Mesothelial cell of epicardium (in vitro differentiated cells): ENCODE measurements around the gene MRNIP. TPM values are rescaled to one million over a fixed set of nuclear protein-coding genes. Genes with fewer than 3 reads are reported as not detected.

Source experiments
- DNase-seq, 2 experiments: peaks; one replicate each; pipeline ENCODE4 v3.0.0; 2021; ENCODE audit warnings: low spot score in 2 of 2; ENCODE audit not compliant: unreplicated experiment in 2 of 2
- H3K27ac Mint-ChIP-seq: 2 replicates; pipeline ENCODE4 v1.8.0; 2021; ENCODE audit warnings: mixed read lengths
- H3K27me3 Mint-ChIP-seq: 2 replicates; pipeline ENCODE4 v1.8.0; 2021; ENCODE audit warnings: low read depth, mixed read lengths
- H3K36me3 Mint-ChIP-seq: 2 replicates; pipeline ENCODE4 v1.8.0; 2021; ENCODE audit warnings: mixed read lengths
- H3K4me1 Mint-ChIP-seq: 2 replicates; pipeline ENCODE4 v1.8.0; 2021; ENCODE audit warnings: mixed read lengths
- H3K4me3 Mint-ChIP-seq: 2 replicates; pipeline ENCODE4 v1.8.0; 2021; ENCODE audit warnings: mild to moderate bottlenecking, moderate library complexity, mixed read lengths
- H3K9me3 Mint-ChIP-seq: 2 replicates; pipeline ENCODE4 v1.8.0; 2021; ENCODE audit warnings: mixed read lengths
- CTCF ChIP-seq: fragments of 200-600 bp; sonication (generic); IDR thresholded peaks from one replicate; pipeline ENCODE4 v1.5.0; 2021; ENCODE audit warnings: antibody characterized with exemption; ENCODE audit not compliant: unreplicated experiment
- total RNA-seq: library from RNA; stranded (reverse); gene quantifications from 3 replicates; pipeline ENCODE4 v1.2.1, GENCODE V29; 2021

MRNIP gene
- total RNA-seq, 1 donor from 2014 or later: 47.0 TPM

DNA sequence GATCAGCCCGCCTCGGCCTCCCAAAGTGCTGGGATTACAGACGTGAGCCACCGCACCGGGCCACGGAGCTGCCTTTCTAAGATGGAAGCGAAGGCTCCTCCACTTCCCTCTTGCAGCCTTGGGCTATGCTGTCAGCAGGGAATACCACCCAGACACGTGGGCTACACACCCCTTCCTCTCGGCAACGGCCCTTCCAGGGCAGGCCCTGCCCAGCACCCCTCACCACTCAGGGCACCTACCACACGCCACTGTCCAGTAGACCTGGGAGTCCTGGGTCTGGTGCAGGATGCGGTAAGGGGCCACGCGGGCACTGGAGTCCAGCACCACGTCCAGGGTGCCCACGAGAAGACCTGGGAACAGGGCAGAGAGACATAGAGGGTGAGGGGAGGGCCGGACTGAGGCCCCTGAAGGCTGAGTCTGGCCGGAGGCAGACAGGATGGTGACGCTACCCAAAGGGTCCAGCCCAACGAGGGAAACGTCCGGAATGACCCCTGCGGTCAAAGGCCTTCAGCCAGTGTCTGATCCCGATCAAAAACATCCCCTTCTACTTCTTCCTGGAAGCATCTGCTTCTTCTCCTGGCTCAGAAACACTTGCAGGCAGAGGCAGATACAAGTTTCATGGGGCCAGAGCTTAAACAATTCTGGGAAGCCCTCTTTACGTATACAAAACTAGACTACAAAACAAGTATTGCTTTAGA lies 46.0 kb upstream of the MRNIP start:
- Mint-ChIP-seq H3K27me3 (no peaks in the 10 kb centered on the region), H3K36me3 (peaks cover 13% of the 10 kb centered on the region), H3K9me3 (no peaks in the 10 kb centered on the region), H3K27ac (no peak overlapping the region), H3K4me3 (no peak overlapping the region), H3K4me1 (peaks cover 7% of the 10 kb centered on the region)
- DNase-seq: no peak
- TF ChIP-seq CTCF: no peak

- H3K27ac Mint-ChIP-seq: no peak overlapping the region
- DNase-seq: no peak
- H3K9me3 Mint-ChIP-seq: no peaks in the 10 kb centered on the region
- H3K27me3 Mint-ChIP-seq: no peaks in the 10 kb centered on the region
- H3K4me3 Mint-ChIP-seq: no peak overlapping the region
- no peak for TF ChIP-seq CTCF
- peaks cover 7% of the 10 kb centered on the region for H3K4me1 Mint-ChIP-seq
- peaks cover 21% of the 10 kb centered on the region for H3K36me3 Mint-ChIP-seq
These were observed 44.1 kb upstream of the MRNIP start for GRCh38 chr5:179902763-179903158.

GRCh38 chr5:179901915-179902762 lies 43.5 kb upstream of the MRNIP start:
- peaks cover 25% of the 10 kb centered on the region for H3K36me3 Mint-ChIP-seq
- H3K27me3 Mint-ChIP-seq: no peaks in the 10 kb centered on the region
- no peak for TF ChIP-seq CTCF
- peaks cover 7% of the 10 kb centered on the region for H3K4me1 Mint-ChIP-seq
- H3K4me3 Mint-ChIP-seq: no peak overlapping the region
- no peak for DNase-seq
- no peaks in the 10 kb centered on the region for H3K9me3 Mint-ChIP-seq
- no peak overlapping the region for H3K27ac Mint-ChIP-seq

GRCh38 chr5:179901462-179901861 lies 42.8 kb upstream of the MRNIP start:
- Mint-ChIP-seq H3K9me3 (no peaks in the 10 kb centered on the region), H3K4me1 (peaks cover 4% of the 10 kb centered on the region), H3K36me3 (peaks cover 25% of the 10 kb centered on the region), H3K27ac (no peak overlapping the region), H3K4me3 (no peak overlapping the region), H3K27me3 (no peaks in the 10 kb centered on the region)
- no peak for TF ChIP-seq CTCF
- no peak for DNase-seq

DNA sequence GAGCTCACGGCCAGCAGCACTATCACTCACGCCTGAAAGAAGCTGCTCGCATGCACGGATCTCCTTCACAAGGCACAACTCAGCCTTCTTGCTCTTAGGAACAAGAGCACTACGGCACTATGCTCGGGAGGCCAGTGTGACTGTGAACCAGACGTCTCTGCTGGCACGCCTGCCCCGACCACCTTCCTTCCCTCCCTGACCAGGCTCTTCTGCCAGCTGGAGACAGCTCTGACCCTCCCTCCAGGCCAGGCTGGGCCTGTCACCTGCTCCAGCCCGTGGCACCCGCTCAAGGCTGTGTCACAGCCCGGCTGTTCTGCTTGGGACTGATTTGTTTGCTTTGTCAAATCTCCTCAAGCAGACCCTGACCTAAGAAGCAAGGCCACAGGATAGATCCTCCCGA lies 42.1 kb upstream of the MRNIP start:
- no peaks in the 10 kb centered on the region for H3K27me3 Mint-ChIP-seq
- peaks cover 25% of the 10 kb centered on the region for H3K36me3 Mint-ChIP-seq
- no peak for TF ChIP-seq CTCF

More for the DNA sequence above, 42.1 kb upstream of the MRNIP start:
- H3K27ac Mint-ChIP-seq: no peak overlapping the region
- no peaks in the 10 kb centered on the region for H3K4me1 Mint-ChIP-seq
- no peak overlapping the region for H3K4me3 Mint-ChIP-seq
- H3K9me3 Mint-ChIP-seq: no peaks in the 10 kb centered on the region
- DNase-seq: no peak
